GM21786 (cell line): ENCODE data around the gene SYT7.
A peak's percentile ranks its signal among the peaks of the same experiment; 100 is the strongest.
"Not testable (repeated sequence)": the region's sequence is repeated elsewhere in the genome, so short reads cannot be mapped to it uniquely, and the experiment has no call there.

Source experiments
- ATAC-seq: cut with Tn5 transposase; IDR thresholded peaks from one replicate; pipeline ENCODE4 v1.9.1; 2021; ENCODE audit not compliant: unreplicated experiment

Gene SYT7

GRCh38 chr11:61581030-61581928 is at the start of gene SYT7:
TSS of gene SYT7 (minus strand) at chr11:61581076. CDS start at chr11:61580820, 256 bp downstream.
- peak; percentile 80 for ATAC-seq

GRCh38 chr11:61630089-61630488 is 49.2 kb upstream of the SYT7 start:
- no peak for ATAC-seq

GRCh38 chr11:61629082-61629833 is 48.4 kb upstream of the SYT7 start:
- ATAC-seq = no peak

GRCh38 chr11:61628662-61628970 is 47.7 kb upstream of the SYT7 start:
- ATAC-seq = no peak

GRCh38 chr11:61627850-61628661 is 47.2 kb upstream of the SYT7 start:
- no peak for ATAC-seq

- ATAC-seq = no peak
These were observed 45.9 kb upstream of the SYT7 start for GRCh38 chr11:61626580-61627380.

- no peak for ATAC-seq
These were observed 44.6 kb upstream of the SYT7 start for GRCh38 chr11:61625525-61625924.

GRCh38 chr11:61621917-61622585 is 41.2 kb upstream of the SYT7 start:
- no peak for ATAC-seq

- no peak for ATAC-seq
These were observed 38.8 kb upstream of the SYT7 start for GRCh38 chr11:61619471-61620226.

GRCh38 chr11:61618978-61619377 is 38.1 kb upstream of the SYT7 start:
- no peak for ATAC-seq

- no peak for ATAC-seq
These were observed 36.6 kb upstream of the SYT7 start for GRCh38 chr11:61617515-61617914.

GRCh38 chr11:61616434-61616833 is 35.6 kb upstream of the SYT7 start:
- no peak for ATAC-seq

- ATAC-seq = not testable (repeated sequence)
These were observed 33.9 kb upstream of the SYT7 start for GRCh38 chr11:61614782-61615181.

- ATAC-seq = no peak
These were observed 33.0 kb upstream of the SYT7 start for GRCh38 chr11:61613870-61614269.

- ATAC-seq = no peak
These were observed 32.2 kb upstream of the SYT7 start for GRCh38 chr11:61613051-61613450.

GRCh38 chr11:61611309-61611708 is 30.4 kb upstream of the SYT7 start:
- ATAC-seq = no peak

GRCh38 chr11:61610905-61611304 is 30.0 kb upstream of the SYT7 start:
- ATAC-seq = no peak

GRCh38 chr11:61609980-61610366 is 29.1 kb upstream of the SYT7 start:
- ATAC-seq = no peak
